Measurements from ENCODE around the gene LRCH1.

DNA sequence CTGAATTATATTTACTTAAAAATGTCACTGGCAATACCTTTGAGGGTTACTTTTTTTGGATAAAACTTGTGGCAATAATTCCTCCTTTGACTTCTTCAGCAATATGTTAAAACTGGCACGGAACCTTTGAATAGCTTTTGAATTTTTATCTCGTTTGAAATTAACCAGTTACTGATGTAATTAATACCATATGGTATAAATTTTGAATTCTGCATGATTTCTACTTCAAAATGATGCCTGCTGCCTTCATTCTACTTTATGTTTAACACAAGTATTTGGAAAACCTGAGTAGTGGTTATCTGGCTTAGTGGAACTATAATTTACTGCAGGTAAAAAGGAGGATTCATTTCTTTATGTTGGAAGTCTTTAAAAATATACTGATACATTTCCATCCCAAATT lies 85.3 kb downstream of the LRCH1 start:
- TF ChIP-seq, protein P1, sequence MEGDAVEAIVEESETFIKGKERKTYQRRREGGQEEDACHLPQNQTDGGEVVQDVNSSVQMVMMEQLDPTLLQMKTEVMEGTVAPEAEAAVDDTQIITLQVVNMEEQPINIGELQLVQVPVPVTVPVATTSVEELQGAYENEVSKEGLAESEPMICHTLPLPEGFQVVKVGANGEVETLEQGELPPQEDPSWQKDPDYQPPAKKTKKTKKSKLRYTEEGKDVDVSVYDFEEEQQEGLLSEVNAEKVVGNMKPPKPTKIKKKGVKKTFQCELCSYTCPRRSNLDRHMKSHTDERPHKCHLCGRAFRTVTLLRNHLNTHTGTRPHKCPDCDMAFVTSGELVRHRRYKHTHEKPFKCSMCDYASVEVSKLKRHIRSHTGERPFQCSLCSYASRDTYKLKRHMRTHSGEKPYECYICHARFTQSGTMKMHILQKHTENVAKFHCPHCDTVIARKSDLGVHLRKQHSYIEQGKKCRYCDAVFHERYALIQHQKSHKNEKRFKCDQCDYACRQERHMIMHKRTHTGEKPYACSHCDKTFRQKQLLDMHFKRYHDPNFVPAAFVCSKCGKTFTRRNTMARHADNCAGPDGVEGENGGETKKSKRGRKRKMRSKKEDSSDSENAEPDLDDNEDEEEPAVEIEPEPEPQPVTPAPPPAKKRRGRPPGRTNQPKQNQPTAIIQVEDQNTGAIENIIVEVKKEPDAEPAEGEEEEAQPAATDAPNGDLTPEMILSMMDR (IDR thresholded peaks at IDR 0.05) = no peak
- no peak for TF ChIP-seq POLR2A (IDR thresholded peaks at IDR 0.05)
